RWPE1 (cell line): ENCODE data around the gene RGS18.
"Not testable (repeated sequence)": the region's sequence is repeated elsewhere in the genome, so short reads cannot be mapped to it uniquely, and the experiment has no call there.

ENCODE experiments used
- CTCF ChIA-PET: fragments of 350-600 bp; sonication (Branson Sonifier 250); formaldehyde crosslinking; extraction: SDS; loops from one replicate; lab custom pipeline; 2021; lab: Yijun Ruan, JAX
- POLR2A ChIA-PET: fragments of 400-600 bp; formaldehyde crosslinking; extraction: SDS; loops from one replicate; lab custom pipeline; 2020; ENCODE audit warnings: antibody characterized with exemption; ENCODE audit not compliant: low non-redundant PET; lab: Yijun Ruan, JAX
- DNase-seq: peaks from one replicate; pipeline ENCODE4 v3.0.0; 2012; ENCODE audit warnings: low spot score
- H3K27ac ChIP-seq: fragments of 450-650 bp; 2 replicates; pipeline ENCODE4 v1.5.1; 2017
- TF ChIP-seq, protein P1 (sequence below): fragments of 450-650 bp; conservative IDR thresholded peaks from 2 replicates; pipeline ENCODE4 v1.5.1; 2017; ENCODE audit warnings: low read depth, mild to moderate bottlenecking

RGS18 gene

DNA sequence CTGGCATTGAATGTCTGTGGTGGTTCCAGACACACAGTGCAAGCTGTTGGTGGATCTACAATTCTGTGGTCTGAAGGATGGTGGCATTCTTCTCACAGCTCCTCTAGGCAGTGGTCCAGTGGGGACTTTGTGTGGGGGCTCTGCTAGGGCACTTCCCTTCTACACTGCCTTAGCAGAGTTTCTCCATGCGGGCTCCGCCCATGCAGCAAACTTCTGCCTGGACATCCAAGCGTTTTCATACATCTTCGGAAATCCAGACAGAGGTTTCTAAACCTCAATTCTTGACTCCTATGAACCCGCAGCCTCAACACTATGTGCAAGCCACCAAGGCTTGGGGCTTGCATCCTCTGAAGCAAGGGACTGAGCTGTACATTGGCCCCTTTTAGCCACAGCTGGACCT lies 43.0 kb downstream of the RGS18 start:
- ChIA-PET POLR2A (no interaction called here), CTCF (no interaction called here)
- H3K27ac ChIP-seq, result no peak overlapping the region
- TF ChIP-seq, protein P1, sequence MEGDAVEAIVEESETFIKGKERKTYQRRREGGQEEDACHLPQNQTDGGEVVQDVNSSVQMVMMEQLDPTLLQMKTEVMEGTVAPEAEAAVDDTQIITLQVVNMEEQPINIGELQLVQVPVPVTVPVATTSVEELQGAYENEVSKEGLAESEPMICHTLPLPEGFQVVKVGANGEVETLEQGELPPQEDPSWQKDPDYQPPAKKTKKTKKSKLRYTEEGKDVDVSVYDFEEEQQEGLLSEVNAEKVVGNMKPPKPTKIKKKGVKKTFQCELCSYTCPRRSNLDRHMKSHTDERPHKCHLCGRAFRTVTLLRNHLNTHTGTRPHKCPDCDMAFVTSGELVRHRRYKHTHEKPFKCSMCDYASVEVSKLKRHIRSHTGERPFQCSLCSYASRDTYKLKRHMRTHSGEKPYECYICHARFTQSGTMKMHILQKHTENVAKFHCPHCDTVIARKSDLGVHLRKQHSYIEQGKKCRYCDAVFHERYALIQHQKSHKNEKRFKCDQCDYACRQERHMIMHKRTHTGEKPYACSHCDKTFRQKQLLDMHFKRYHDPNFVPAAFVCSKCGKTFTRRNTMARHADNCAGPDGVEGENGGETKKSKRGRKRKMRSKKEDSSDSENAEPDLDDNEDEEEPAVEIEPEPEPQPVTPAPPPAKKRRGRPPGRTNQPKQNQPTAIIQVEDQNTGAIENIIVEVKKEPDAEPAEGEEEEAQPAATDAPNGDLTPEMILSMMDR, result no peak
- DNase-seq, result no peak

GRCh38 chr1:192224396-192224795 lies 66.1 kb downstream of the RGS18 start:
- TF ChIP-seq, protein P1, result no peak
- no peak overlapping the region for H3K27ac ChIP-seq
- ChIA-PET CTCF (no interaction called here), POLR2A (no interaction called here)
- no peak for DNase-seq

- no peak for DNase-seq
- ChIA-PET POLR2A (no interaction called here), CTCF (no interaction called here)
- H3K27ac ChIP-seq, result no peak overlapping the region
- TF ChIP-seq, protein P1, result no peak
These were observed 66.6 kb downstream of the RGS18 start for GRCh38 chr1:192224846-192225245.

DNA sequence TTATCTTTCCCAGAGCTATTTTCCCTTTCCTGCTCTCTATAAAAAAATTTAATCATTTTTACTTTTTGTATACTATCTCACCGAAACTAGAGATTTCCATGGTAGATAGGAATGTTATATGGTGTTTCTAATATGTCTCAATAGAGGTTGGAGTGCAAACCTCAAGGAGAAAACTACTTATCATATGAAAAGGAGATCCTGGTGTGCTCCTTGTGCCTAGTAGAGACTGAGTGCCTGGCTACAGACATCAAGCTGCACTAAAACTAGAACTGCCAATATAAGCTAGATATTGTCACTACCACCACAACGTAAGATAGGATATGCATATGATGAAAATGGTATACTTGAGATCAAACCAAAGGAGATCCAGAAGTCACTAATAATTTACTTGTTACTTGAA lies 67.0 kb downstream of the RGS18 start:
- POLR2A ChIA-PET, result no interaction called here
- no peak for DNase-seq
- no peak overlapping the region for H3K27ac ChIP-seq
- CTCF ChIA-PET, result interaction anchor here (0.6 kb wide), 1 partner anchor 18 kb away, joined by 4 read pairs; no protein-coding TSS in a partner anchor
- TF ChIP-seq, protein P1, result no peak

DNA sequence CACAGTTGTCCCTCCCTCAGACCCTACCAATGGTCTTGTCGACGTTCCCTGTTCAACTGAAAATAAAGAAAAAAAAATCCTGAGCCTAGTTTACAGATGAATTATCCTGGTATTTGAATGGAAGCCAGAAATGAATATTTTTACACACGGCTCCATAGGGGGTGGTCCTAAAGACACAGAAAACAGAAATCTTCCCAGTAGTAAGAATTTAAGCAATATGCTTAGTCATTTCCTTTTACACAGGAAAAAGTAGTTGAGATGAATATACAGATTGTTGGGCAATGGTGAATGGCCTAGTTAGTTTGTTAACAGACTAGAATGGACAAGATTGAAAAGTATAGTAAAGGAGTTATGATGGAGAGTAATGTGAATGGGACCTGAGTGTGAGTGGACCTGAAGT lies 67.4 kb downstream of the RGS18 start:
- DNase-seq, result peak; percentile 24
- CTCF ChIA-PET, result interaction anchor here (0.6 kb wide), 1 partner anchor 18 kb away, joined by 4 read pairs; no protein-coding TSS in a partner anchor
- POLR2A ChIA-PET, result no interaction called here
- no peak overlapping the region for H3K27ac ChIP-seq
- TF ChIP-seq, protein P1, result no peak

DNA sequence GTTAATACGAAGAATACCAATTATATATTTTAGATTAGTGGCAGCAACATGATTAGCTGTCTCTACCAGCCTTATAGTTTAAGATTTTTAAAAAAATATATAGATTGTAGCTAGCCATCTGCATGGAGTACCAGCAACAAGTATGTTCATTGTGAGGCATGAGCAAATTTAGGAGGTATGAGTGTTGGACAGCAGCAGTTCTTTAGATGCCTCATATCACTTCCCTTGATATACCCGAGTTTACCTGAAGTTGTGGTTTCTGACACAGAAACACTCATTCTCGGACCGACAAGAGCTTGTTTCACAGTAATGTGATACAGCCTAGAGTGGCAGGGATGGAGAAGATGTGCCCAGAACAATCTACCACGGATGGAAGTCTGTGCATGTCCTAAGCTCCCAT lies 69.1 kb downstream of the RGS18 start:
- TF ChIP-seq, protein P1, result no peak
- POLR2A ChIA-PET, result no interaction called here
- no peak for DNase-seq
- H3K27ac ChIP-seq, result no peak overlapping the region
- CTCF ChIA-PET, result no interaction called here

DNA sequence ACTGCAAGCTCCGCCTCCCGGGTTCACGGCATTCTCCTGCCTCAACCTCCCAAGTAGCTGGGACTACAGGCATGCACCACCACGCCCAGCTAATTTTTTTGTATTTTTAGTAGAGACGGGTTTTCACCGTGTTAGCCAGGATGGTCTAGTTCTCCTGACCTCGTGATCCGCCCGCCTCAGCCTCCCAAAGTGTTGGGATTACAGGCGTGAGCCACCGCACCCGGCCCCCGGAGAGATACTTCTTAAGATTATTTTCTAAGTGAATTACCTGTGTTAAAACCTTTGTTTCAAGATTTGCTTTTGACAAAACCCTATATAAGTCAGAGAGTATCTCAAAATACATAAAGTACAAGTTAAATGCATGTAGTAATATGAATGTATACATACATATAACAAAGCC lies 69.7 kb downstream of the RGS18 start:
- H3K27ac ChIP-seq, DNase-seq, POLR2A ChIA-PET, CTCF ChIA-PET: not testable (repeated sequence)
